Common myeloid progenitor, CD34-positive (primary cell): ENCODE data around the gene TACR2.

Source experiments
- CTCF ChIA-PET: fragments of 350-600 bp; sonication (Branson Sonifier 250); formaldehyde crosslinking; loops from one replicate; lab custom pipeline; 2021; ENCODE audit warnings: antibody characterized with exemption; lab: Charles Lee
- POLR2A ChIA-PET: fragments of 350-600 bp; sonication (Branson Sonifier 250); formaldehyde crosslinking; loops from one replicate; lab custom pipeline; 2021; ENCODE audit warnings: antibody characterized with exemption; lab: Charles Lee
- DNase-seq, 3 donors: peaks; one replicate each; pipeline versions ENCODE4 v3.0.0 to v3.0.0-alpha.2; 2013
- H3K27ac ChIP-seq, 2 experiments: 1 replicate in 1 of 2; 2 replicates in 1 of 2; pipeline ENCODE4 v1.7.0; 2013; ENCODE audit warnings: inconsistent platforms in 2 of 2, low read length in 2 of 2, mild to moderate bottlenecking in 2 of 2, low read depth in 1 of 2, moderate library complexity in 1 of 2; ENCODE audit not compliant: severe bottlenecking in 2 of 2, insufficient read depth in 1 of 2, poor library complexity in 1 of 2
- H3K27me3 ChIP-seq, 5 experiments: replicated peaks in 2 of 5; 1 replicate in 3 of 5; 2 replicates in 2 of 5; pipeline versions ENCODE4 v1.6.1 to v1.7.0; 2013; ENCODE audit warnings: low read length in 4 of 5, mild to moderate bottlenecking in 2 of 5, moderate library complexity in 2 of 5, inconsistent platforms in 1 of 5; ENCODE audit not compliant: insufficient read depth in 5 of 5, control insufficient read depth in 4 of 5
- H3K36me3 ChIP-seq, 4 experiments: 1 replicate in 2 of 4; 2 replicates in 2 of 4; pipeline versions ENCODE4 v1.6.1 to v1.7.0; 2013; ENCODE audit warnings: low read length in 3 of 4, control low read depth in 1 of 4, mild to moderate bottlenecking in 1 of 4; ENCODE audit not compliant: control insufficient read depth in 4 of 4, insufficient read depth in 4 of 4
- H3K4me1 ChIP-seq, 4 experiments: 1 replicate in 3 of 4; 2 replicates in 1 of 4; pipeline versions ENCODE4 v1.6.1 to v1.7.1; 2013; ENCODE audit warnings: low read length in 3 of 4, mild to moderate bottlenecking in 3 of 4, control low read depth in 1 of 4, inconsistent platforms in 1 of 4, moderate library complexity in 1 of 4; ENCODE audit not compliant: control insufficient read depth in 4 of 4, insufficient read depth in 4 of 4; ENCODE audit errors: control extremely low read depth in 1 of 4
- H3K4me3 ChIP-seq, 7 experiments: 1 replicate in 4 of 7; 2 replicates in 3 of 7; pipeline versions ENCODE4 v1.5.1 to v1.7.0; 2013; ENCODE audit warnings: mild to moderate bottlenecking in 7 of 7, low read length in 6 of 7, moderate library complexity in 6 of 7, inconsistent platforms in 2 of 7, low read depth in 2 of 7, control low read depth in 1 of 7; ENCODE audit not compliant: insufficient read depth in 4 of 7, control insufficient read depth in 1 of 7; ENCODE audit errors: extremely low read depth in 1 of 7
- H3K9me3 ChIP-seq, 5 experiments: 1 replicate in 4 of 5; 2 replicates in 1 of 5; pipeline versions ENCODE4 v1.6.1 to v1.7.1; 2013; ENCODE audit warnings: low read length in 4 of 5, mild to moderate bottlenecking in 2 of 5, inconsistent platforms in 1 of 5, low read depth in 1 of 5, moderate library complexity in 1 of 5; ENCODE audit not compliant: control insufficient read depth in 4 of 5, insufficient read depth in 2 of 5; ENCODE audit errors: control extremely low read depth in 1 of 5
- WGBS: methylation state at CpG from one replicate; pipeline ENCODE4 v1.1.5; 2013; ENCODE audit not compliant: insufficient coverage; 5-methylcytosine and 5-hydroxymethylcytosine counted together

The TACR2 gene

GRCh38 chr10:69361303-69361614, 55.5 kb downstream of the TACR2 start:
- H3K4me1 ChIP-seq = peaks cover 6 to 27% (median 11%) of the 10 kb centered on the region in 4 experiments
- CTCF ChIA-PET = interaction anchor here (1.4 kb wide), 1 partner anchor 10 kb away, joined by 3 read pairs; no protein-coding TSS in a partner anchor
- WGBS = 100% methylated on average over 2 of the region's 2 CpGs
- no peaks in the 10 kb centered on the region for H3K9me3 ChIP-seq
- H3K36me3 ChIP-seq = peaks cover 0 to 39% (median 31%) of the 10 kb centered on the region in 4 experiments
- POLR2A ChIA-PET = interaction anchor here (0.6 kb wide), 1 partner anchor 10 kb away, joined by 3 read pairs; no protein-coding TSS in a partner anchor
- H3K27me3 ChIP-seq = no peaks in the 10 kb centered on the region
- H3K4me3 ChIP-seq = no peak overlapping the region
- H3K27ac ChIP-seq = no peak overlapping the region
- no peak for DNase-seq

DNA sequence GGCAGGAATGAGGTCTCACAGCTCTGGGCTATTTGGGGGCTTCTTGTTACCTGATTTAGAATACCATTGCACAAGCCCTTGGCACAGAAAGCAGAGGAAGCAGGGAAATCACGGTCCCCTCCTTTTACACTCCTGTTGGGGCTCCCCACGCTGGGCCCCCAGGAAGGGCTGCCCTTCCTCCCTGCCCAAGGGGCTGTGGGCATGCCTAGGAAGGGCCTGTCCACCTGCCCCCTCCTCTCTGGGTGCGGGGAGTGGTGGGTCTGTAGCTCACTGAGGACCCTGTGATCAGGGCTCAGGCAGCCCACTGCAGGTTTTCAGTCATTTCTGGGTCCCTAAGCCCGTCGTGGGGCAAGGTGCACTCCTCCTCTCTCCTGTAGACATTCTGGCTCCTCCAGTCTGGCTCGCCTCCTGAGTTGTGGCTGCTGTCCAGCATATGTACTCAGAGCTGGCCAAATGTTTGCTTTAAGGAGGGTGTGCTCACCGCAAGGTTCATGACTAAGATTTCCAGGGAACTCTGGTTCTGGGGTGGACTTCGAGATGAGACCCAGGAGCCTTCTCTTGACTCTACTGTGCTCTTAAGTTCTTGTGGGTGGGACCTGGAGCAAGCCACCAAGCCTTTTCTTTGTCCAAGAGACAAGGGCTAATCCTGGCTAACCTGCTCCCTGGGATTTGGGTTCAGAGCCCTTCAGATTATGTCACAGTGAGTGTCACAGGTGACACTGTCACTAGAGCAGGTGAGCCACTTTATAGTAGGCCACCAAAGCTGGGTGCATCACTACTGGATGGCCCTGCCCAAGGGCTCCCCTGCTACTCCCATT, 56.0 kb downstream of the TACR2 start:
- Histone ChIP-seq H3K36me3 (peaks cover 0 to 34% (median 28%) of the 10 kb centered on the region in 4 experiments), H3K4me1 (peaks cover 6 to 27% (median 11%) of the 10 kb centered on the region in 4 experiments), H3K9me3 (no peaks in the 10 kb centered on the region), H3K27me3 (no peaks in the 10 kb centered on the region), H3K4me3 (no peak overlapping the region), H3K27ac (no peak overlapping the region)
- 91% methylated on average over 7 of the region's 8 CpGs for WGBS
- POLR2A ChIA-PET = interaction anchor here (1.3 kb wide), 1 partner anchor 24 kb away, joined by 3 read pairs; no protein-coding TSS in a partner anchor
- CTCF ChIA-PET = interaction anchor here (1.4 kb wide), 1 partner anchor 9 kb away, joined by 3 read pairs; no protein-coding TSS in a partner anchor
- no peak for DNase-seq

GRCh38 chr10:69359594-69359993, 57.1 kb downstream of the TACR2 start:
- DNase-seq = peak in 2 of 3 donors; percentile 41 to 57
- WGBS = 39% methylated on average over 5 of the region's 5 CpGs
- H3K36me3 ChIP-seq = peaks cover 0 to 24% (median 21%) of the 10 kb centered on the region in 4 experiments
- no peaks in the 10 kb centered on the region for H3K27me3 ChIP-seq
- no peak overlapping the region for H3K27ac ChIP-seq
- CTCF ChIA-PET = no interaction called here
- H3K9me3 ChIP-seq = no peaks in the 10 kb centered on the region
- H3K4me3 ChIP-seq = no peak overlapping the region
- POLR2A ChIA-PET = interaction anchor here (1.3 kb wide), 1 partner anchor 23 kb away, joined by 3 read pairs; no protein-coding TSS in a partner anchor
- H3K4me1 ChIP-seq = peaks cover 6 to 27% (median 11%) of the 10 kb centered on the region in 4 experiments

DNA sequence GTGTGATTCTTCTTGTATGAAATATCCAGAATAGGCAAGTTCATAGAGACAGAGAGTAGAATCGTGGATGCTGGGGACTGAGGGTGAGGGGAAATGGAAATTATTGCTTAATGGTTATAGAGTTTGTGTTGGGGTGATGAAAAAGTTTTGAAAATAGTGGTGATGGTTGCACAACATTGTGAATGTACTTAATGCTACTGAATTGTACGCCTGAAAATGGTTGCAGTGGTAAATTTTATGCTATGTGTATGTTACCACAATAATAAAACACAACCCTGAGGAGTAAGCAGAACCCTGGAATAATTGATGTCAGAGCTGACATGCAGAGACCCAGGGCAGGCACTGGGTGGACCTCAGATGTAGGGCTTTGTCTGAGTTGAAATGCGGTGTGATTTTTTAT, 57.6 kb downstream of the TACR2 start:
- Histone ChIP-seq H3K36me3 (peaks cover 0 to 21% (median 19%) of the 10 kb centered on the region in 4 experiments), H3K27ac (no peak overlapping the region), H3K4me3 (no peak overlapping the region), H3K27me3 (no peaks in the 10 kb centered on the region), H3K4me1 (peaks cover 6 to 27% (median 11%) of the 10 kb centered on the region in 4 experiments), H3K9me3 (no peaks in the 10 kb centered on the region)
- ChIA-PET POLR2A (interaction anchor here (1.3 kb wide), 1 partner anchor 23 kb away, joined by 3 read pairs; no protein-coding TSS in a partner anchor), CTCF (no interaction called here)
- DNase-seq = peak in 2 of 3 donors; percentile 14 to 15
- 100% methylated on average over 1 of the region's 3 CpGs for WGBS

- Histone ChIP-seq H3K4me1 (peaks cover 6 to 27% (median 11%) of the 10 kb centered on the region in 4 experiments), H3K27me3 (no peaks in the 10 kb centered on the region), H3K36me3 (peaks cover 0 to 22% (median 16%) of the 10 kb centered on the region in 4 experiments), H3K4me3 (no peak overlapping the region), H3K27ac (no peak overlapping the region), H3K9me3 (no peaks in the 10 kb centered on the region)
- no peak for DNase-seq
- ChIA-PET CTCF (no interaction called here), POLR2A (no interaction called here)
- 98% methylated on average over 12 of the region's 12 CpGs for WGBS
Measured at GRCh38 chr10:69358148-69358795, 58.4 kb downstream of the TACR2 start.

DNA sequence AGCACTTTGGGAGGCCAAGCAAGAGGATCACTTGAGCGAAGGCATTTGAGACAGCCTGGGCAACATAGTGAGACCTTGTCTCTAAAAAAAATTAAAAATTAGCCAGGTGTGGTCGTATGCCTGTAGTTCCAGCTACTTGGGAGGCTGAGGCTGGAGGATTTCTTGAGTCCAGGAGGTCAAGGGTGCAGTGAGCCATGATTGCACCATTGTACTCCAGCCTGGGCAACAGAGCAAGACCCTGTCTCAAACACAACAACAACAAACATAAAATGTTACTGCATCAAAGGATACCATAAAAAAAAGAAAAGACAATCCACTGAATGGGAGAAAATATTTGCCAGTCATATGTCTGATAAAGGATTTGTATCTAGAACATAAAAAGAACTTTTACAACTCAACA, 60.5 kb downstream of the TACR2 start:
- no peaks in the 10 kb centered on the region for H3K27me3 ChIP-seq
- peaks cover 6 to 27% (median 11%) of the 10 kb centered on the region in 4 experiments for H3K4me1 ChIP-seq
- H3K9me3 ChIP-seq = no peaks in the 10 kb centered on the region

More for the DNA sequence above, 60.5 kb downstream of the TACR2 start:
- ChIA-PET POLR2A (no interaction called here), CTCF (interaction anchor here (0.7 to 2.2 kb wide), 4 partner anchors 8 to 47 kb away, joined by 3 to 6 read pairs (median 3); no protein-coding TSS in a partner anchor)
- H3K36me3 ChIP-seq = peaks cover 0 to 15% (median 12%) of the 10 kb centered on the region in 4 experiments
- 92% methylated on average over 2 of the region's 2 CpGs for WGBS
- no peak overlapping the region for H3K4me3 ChIP-seq
- DNase-seq = no peak
- no peak overlapping the region for H3K27ac ChIP-seq
